Keratinocyte (primary cell): ENCODE measurements around the gene PEX11G.

Experiments used
- CTCF ChIP-seq, 3 experiments: IDR thresholded peaks in 1 of 3; conservative IDR thresholded peaks in 1 of 3; optimal IDR thresholded peaks in 1 of 3; 2 replicates in 2 of 3; 3 replicates in 1 of 3; pipeline versions ENCODE3 to v1.5.1; 2011; ENCODE audit warnings: low read length in 3 of 3, mild to moderate bottlenecking in 3 of 3, moderate library complexity in 2 of 3, control low read depth in 1 of 3, inconsistent platforms in 1 of 3; ENCODE audit not compliant: insufficient read depth in 2 of 3; ENCODE audit errors: extremely low read depth in 1 of 3
- EZH2 ChIP-seq: IDR thresholded peaks from one replicate; pipeline ENCODE4 v1.6.1; 2012; ENCODE audit warnings: inconsistent platforms, mild to moderate bottlenecking, low read length, moderate library complexity

- no peak for TF ChIP-seq CTCF (optimal IDR thresholded peaks at IDR 0.05 in 1 of 3, IDR thresholded peaks at IDR 0.05 in 1 of 3, conservative IDR thresholded peaks at IDR 0.05 in 1 of 3; ENCODE audit: extremely low read depth in 1 of 3, insufficient read depth in 2 of 3, low read length in 3 of 3)
- TF ChIP-seq EZH2: no peak
These were observed 31.6 kb upstream of the PEX11G start for GRCh38 chr19:7520131-7521051.
